ENCODE measurements around the gene GSE1. TPM values are rescaled to one million over a fixed set of nuclear protein-coding genes. Genes with fewer than 3 reads are reported as not detected.

GSE1 gene
- total RNA-seq, 2 experiments from 2014 or later, result 25.1 to 27.6 TPM

- Mint-ChIP-seq H3K9me3 (peaks cover 7% of the 10 kb centered on the region), H3K27me3 (no peaks in the 10 kb centered on the region), H3K4me1 (peaks cover 6% of the 10 kb centered on the region), H3K27ac (no peak overlapping the region), H3K4me3 (no peak overlapping the region), H3K36me3 (peaks cover 15% of the 10 kb centered on the region)
- no peak for DNase-seq
These were observed 20.3 kb downstream of the GSE1 start for GRCh38 chr16:85633438-85633743.

GRCh38 chr16:85633888-85634287, 20.8 kb downstream of the GSE1 start:
- Mint-ChIP-seq H3K36me3 (peaks cover 10% of the 10 kb centered on the region), H3K9me3 (peaks cover 7% of the 10 kb centered on the region), H3K27me3 (no peaks in the 10 kb centered on the region), H3K4me3 (no peak overlapping the region), H3K27ac (no peak overlapping the region), H3K4me1 (peaks cover 6% of the 10 kb centered on the region)
- DNase-seq, result no peak

GRCh38 chr16:85634747-85635544, 21.8 kb downstream of the GSE1 start:
- Mint-ChIP-seq H3K27me3 (no peaks in the 10 kb centered on the region), H3K9me3 (peaks cover 2% of the 10 kb centered on the region), H3K36me3 (peaks cover 2% of the 10 kb centered on the region), H3K4me3 (no peak overlapping the region), H3K4me1 (peaks cover 4% of the 10 kb centered on the region), H3K27ac (no peak overlapping the region)
- DNase-seq, result no peak

- Mint-ChIP-seq H3K27ac (no peak overlapping the region), H3K4me3 (no peak overlapping the region), H3K36me3 (no peaks in the 10 kb centered on the region), H3K4me1 (peaks cover 4% of the 10 kb centered on the region), H3K9me3 (no peaks in the 10 kb centered on the region), H3K27me3 (no peaks in the 10 kb centered on the region)
- no peak for DNase-seq
These were observed 22.5 kb downstream of the GSE1 start for GRCh38 chr16:85635545-85636140.

GRCh38 chr16:85636234-85636812, 23.2 kb downstream of the GSE1 start:
- Mint-ChIP-seq H3K4me3 (no peak overlapping the region), H3K27me3 (no peaks in the 10 kb centered on the region), H3K9me3 (no peaks in the 10 kb centered on the region), H3K4me1 (peaks cover 2% of the 10 kb centered on the region), H3K36me3 (no peaks in the 10 kb centered on the region), H3K27ac (no peak overlapping the region)
- no peak for DNase-seq

GRCh38 chr16:85637061-85637807, 24.1 kb downstream of the GSE1 start:
- Mint-ChIP-seq H3K4me1 (peaks cover 2% of the 10 kb centered on the region), H3K4me3 (no peak overlapping the region), H3K27me3 (no peaks in the 10 kb centered on the region), H3K27ac (no peak overlapping the region), H3K9me3 (no peaks in the 10 kb centered on the region), H3K36me3 (no peaks in the 10 kb centered on the region)
- DNase-seq, result no peak

- no peaks in the 10 kb centered on the region for H3K9me3 Mint-ChIP-seq
- H3K36me3 Mint-ChIP-seq, result no peaks in the 10 kb centered on the region
- no peaks in the 10 kb centered on the region for H3K27me3 Mint-ChIP-seq
- peaks cover 4% of the 10 kb centered on the region for H3K4me1 Mint-ChIP-seq
- DNase-seq, result no peak
- H3K4me3 Mint-ChIP-seq, result no peak overlapping the region
- H3K27ac Mint-ChIP-seq, result no peak overlapping the region
These were observed 24.9 kb downstream of the GSE1 start for GRCh38 chr16:85637808-85638647.

- no peaks in the 10 kb centered on the region for H3K9me3 Mint-ChIP-seq
- H3K4me1 Mint-ChIP-seq, result peaks cover 5% of the 10 kb centered on the region
- no peak overlapping the region for H3K27ac Mint-ChIP-seq
- DNase-seq, result no peak
- no peaks in the 10 kb centered on the region for H3K36me3 Mint-ChIP-seq
- H3K4me3 Mint-ChIP-seq, result no peak overlapping the region
- H3K27me3 Mint-ChIP-seq, result no peaks in the 10 kb centered on the region
These were observed 25.7 kb downstream of the GSE1 start for GRCh38 chr16:85638695-85639409.

- H3K9me3 Mint-ChIP-seq, result no peaks in the 10 kb centered on the region
- no peak overlapping the region for H3K4me3 Mint-ChIP-seq
- DNase-seq, result no peak
- no peaks in the 10 kb centered on the region for H3K27me3 Mint-ChIP-seq
- H3K27ac Mint-ChIP-seq, result no peak overlapping the region
- H3K4me1 Mint-ChIP-seq, result peaks cover 9% of the 10 kb centered on the region
- no peaks in the 10 kb centered on the region for H3K36me3 Mint-ChIP-seq
These were observed 26.6 kb downstream of the GSE1 start for GRCh38 chr16:85639529-85640253.

- Mint-ChIP-seq H3K9me3 (no peaks in the 10 kb centered on the region), H3K4me3 (no peak overlapping the region), H3K27me3 (no peaks in the 10 kb centered on the region), H3K36me3 (no peaks in the 10 kb centered on the region), H3K27ac (no peak overlapping the region), H3K4me1 (peaks cover 13% of the 10 kb centered on the region)
- DNase-seq, result no peak
These were observed 27.1 kb downstream of the GSE1 start for GRCh38 chr16:85640254-85640558.

- H3K4me1 Mint-ChIP-seq, result peaks cover 11% of the 10 kb centered on the region
- no peak for DNase-seq
- H3K27me3 Mint-ChIP-seq, result no peaks in the 10 kb centered on the region
- H3K36me3 Mint-ChIP-seq, result no peaks in the 10 kb centered on the region
- H3K4me3 Mint-ChIP-seq, result no peak overlapping the region
- no peak overlapping the region for H3K27ac Mint-ChIP-seq
- no peaks in the 10 kb centered on the region for H3K9me3 Mint-ChIP-seq
These were observed 27.5 kb downstream of the GSE1 start for GRCh38 chr16:85640585-85640984.

GRCh38 chr16:85641305-85641704, 28.2 kb downstream of the GSE1 start:
- H3K27ac Mint-ChIP-seq, result no peak overlapping the region

GRCh38 chr16:85641776-85642176, 28.7 kb downstream of the GSE1 start:
- Mint-ChIP-seq H3K9me3 (no peaks in the 10 kb centered on the region), H3K27ac (no peak overlapping the region), H3K36me3 (no peaks in the 10 kb centered on the region), H3K27me3 (no peaks in the 10 kb centered on the region), H3K4me1 (peaks cover 11% of the 10 kb centered on the region), H3K4me3 (no peak overlapping the region)
- no peak for DNase-seq

More at GRCh38 chr16:85641305-85641704, 28.2 kb downstream of the GSE1 start:
- Mint-ChIP-seq H3K27me3 (no peaks in the 10 kb centered on the region), H3K36me3 (no peaks in the 10 kb centered on the region), H3K4me1 (peaks cover 11% of the 10 kb centered on the region), H3K9me3 (no peaks in the 10 kb centered on the region), H3K4me3 (no peak overlapping the region)
- DNase-seq, result no peak

All from activated naive CD8-positive, alpha-beta T cell treated with anti-CD3 and anti-CD28 coated beads for 36 hours (primary cell).